NCI-H1694 (cell line): ENCODE measurements around the gene PDX1.

Experiments
- DNase-seq: peaks from one replicate; lab custom pipeline; 2025; lab: John Stamatoyannopoulos, UW

PDX1 gene

GRCh38 chr13:27970382-27971235, 50.8 kb downstream of the PDX1 start:
- DNase-seq, result no peak

DNA sequence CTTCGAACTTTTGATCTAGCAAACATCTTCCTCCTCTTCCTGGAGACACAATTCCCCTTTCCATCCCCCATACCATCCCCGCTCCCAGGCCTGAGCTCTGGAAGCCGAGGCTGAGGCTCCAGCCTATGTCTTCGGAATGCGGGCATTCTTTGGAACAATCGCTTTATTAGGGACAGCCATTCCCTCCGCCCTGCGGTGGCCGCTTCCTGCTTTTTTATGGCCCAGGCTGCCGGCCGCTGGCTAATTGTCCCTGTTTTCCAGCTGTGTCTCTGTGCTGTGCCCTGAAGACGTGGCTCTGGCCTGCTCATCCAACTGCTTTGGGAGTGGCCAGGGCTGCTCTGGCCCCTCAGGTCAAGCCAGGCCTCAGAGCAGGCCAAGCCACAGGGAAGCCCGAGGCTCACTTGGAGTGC, 51.4 kb downstream of the PDX1 start:
- no peak for DNase-seq

DNA sequence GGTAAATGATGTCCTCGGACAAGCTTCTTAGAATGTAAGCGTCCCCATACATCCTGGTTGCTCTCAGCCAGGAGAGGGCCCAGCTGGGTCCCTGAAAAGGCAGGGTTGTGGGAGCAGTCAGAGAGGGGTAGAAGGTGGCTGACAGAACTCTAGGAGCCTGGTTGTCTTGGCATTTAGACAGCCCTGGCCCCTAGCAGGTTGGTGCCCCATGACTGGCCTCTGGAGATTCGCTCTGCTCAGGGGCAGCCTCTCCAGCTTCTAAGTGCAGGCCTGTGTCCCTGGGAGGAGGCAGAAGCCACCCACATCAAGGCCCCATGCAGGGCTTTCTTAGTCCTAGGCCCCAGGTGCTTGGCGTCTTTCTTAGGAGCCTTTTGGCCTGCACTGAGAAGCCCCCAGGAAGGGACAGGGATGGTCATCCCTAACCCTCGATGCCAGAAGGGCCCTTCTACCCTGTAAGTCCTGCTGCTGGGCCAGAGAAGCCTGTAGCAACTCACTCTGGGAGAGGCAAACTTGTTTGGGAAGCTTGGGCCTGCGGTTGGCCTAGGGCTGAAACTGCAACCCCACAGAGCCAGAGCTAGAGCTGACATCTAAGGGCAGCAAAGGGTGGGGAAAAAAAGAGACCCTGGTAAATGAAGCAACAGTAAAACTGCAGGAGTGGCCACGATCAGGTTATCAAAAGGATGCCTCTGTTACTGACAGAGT, 52.1 kb downstream of the PDX1 start:
- DNase-seq, result no peak

GRCh38 chr13:27972478-27972820, 52.6 kb downstream of the PDX1 start:
- no peak for DNase-seq

DNA sequence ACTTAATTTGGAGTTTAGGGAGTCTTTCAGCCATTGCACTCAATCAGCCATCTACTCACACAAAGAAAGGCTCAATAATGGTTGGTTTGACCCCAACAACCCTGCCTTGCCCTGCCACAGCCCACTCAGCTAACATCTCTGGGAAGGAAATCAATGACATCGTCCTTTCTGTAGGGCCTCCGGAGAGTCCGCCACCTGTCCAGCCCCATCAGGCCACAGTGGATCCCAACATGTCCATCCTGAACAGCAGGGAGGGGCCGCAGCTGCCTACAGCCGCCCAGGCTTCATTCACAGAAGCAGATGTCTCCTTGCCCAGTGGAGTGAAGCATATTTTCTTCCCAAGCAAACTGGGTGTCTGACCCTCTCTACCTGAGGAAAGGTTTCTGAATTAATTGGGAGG, 53.5 kb downstream of the PDX1 start:
- DNase-seq, result no peak

GRCh38 chr13:27973961-27974662, 54.3 kb downstream of the PDX1 start:
- no peak for DNase-seq
